H1 (cell line): ENCODE measurements around the gene AGBL4.
A peak's percentile ranks its signal among the peaks of the same experiment; 100 is the strongest.

Source experiments
- ASH2L ChIP-seq: fragments of 200-600, 300-600 bp; sonication (generic); IDR thresholded peaks from one replicate; pipeline ENCODE4 v1.7.1; 2017; ENCODE audit warnings: low read length
- ATF3 ChIP-seq: IDR thresholded peaks from 2 replicates; pipeline ENCODE4 v1.6.1; 2011; ENCODE audit warnings: low read depth, mild to moderate bottlenecking, low read length; ENCODE audit not compliant: insufficient read depth
- CREB1 ChIP-seq: IDR thresholded peaks from 2 replicates; pipeline ENCODE4 v1.6.1; 2012; ENCODE audit warnings: inconsistent platforms
- CTCF ChIP-seq, 3 experiments: IDR thresholded peaks; 1 replicate in 2 of 3; 2 replicates in 1 of 3; pipeline versions ENCODE4 v1.5.1 to v1.6.1; 2011; ENCODE audit warnings: low read length in 3 of 3, mild to moderate bottlenecking in 3 of 3, inconsistent platforms in 2 of 3, low read depth in 1 of 3, moderate library complexity in 1 of 3; ENCODE audit not compliant: insufficient read depth in 1 of 3; ENCODE audit errors: control extremely low read depth in 1 of 3
- MAFK ChIP-seq: IDR thresholded peaks from 2 replicates; pipeline ENCODE4 v1.6.1; 2012; ENCODE audit warnings: low read depth, mild to moderate bottlenecking, improper control_type of control experiment, low read length
- PHF8 ChIP-seq: fragments of 200-600 bp; sonication (generic); conservative IDR thresholded peaks from 2 replicates; pipeline ENCODE4 v1.7.1; 2012; ENCODE audit warnings: low read depth, mild to moderate bottlenecking, inconsistent platforms, low read length, moderate library complexity
- POLR2AphosphoS5 ChIP-seq: IDR thresholded peaks from 2 replicates; pipeline ENCODE4 v1.6.1; 2011; ENCODE audit warnings: low read depth, low read length
- SP1 ChIP-seq: IDR thresholded peaks from 2 replicates; pipeline ENCODE4 v1.6.1; 2011; ENCODE audit warnings: low read depth, low read length
- TEAD4 ChIP-seq: IDR thresholded peaks from 2 replicates; pipeline ENCODE4 v1.6.1; 2012; ENCODE audit warnings: low read depth, low read length, inconsistent platforms, mixed read lengths

- TF ChIP-seq TEAD4: no peak
- no peak for TF ChIP-seq CTCF (IDR thresholded peaks at IDR 0.05; ENCODE audit: control extremely low read depth in 1 of 3, insufficient read depth in 1 of 3, low read depth in 1 of 3, low read length in 3 of 3)
- TF ChIP-seq SP1: no peak
- no peak for TF ChIP-seq PHF8
- no peak for TF ChIP-seq POLR2AphosphoS5
- TF ChIP-seq CREB1: no peak
- no peak for TF ChIP-seq ATF3
- peak; percentile 11; the same call in 1 of the 2 replicates for TF ChIP-seq MAFK
- no peak for TF ChIP-seq ASH2L
These were observed 977.4 kb downstream of the AGBL4 start for GRCh38 chr1:49046305-49046704.
